BLaER1 treated with 17β-estradiol and CSF1 and Interleukin-3, amounts not matched to agents 10 nM and 100 nM (cell line): ENCODE measurements around the gene GABRP.
"Not testable (repeated sequence)": the region's sequence is repeated elsewhere in the genome, so short reads cannot be mapped to it uniquely, and the experiment has no call there.

Source experiments
- H3K27ac ChIP-seq, 11 experiments: shearing (Covaris generic); formaldehyde crosslinking; 2 replicates each; pipeline ENCODE4 v1.8.1; 2022
- H3K27me3 ChIP-seq, 11 experiments: shearing (Covaris generic); formaldehyde crosslinking; 2 replicates each; pipeline ENCODE4 v1.8.1; 2022
- H3K36me3 ChIP-seq, 11 experiments: shearing (Covaris generic); formaldehyde crosslinking; 2 replicates each; pipeline ENCODE4 v1.8.1; 2022
- H3K4me1 ChIP-seq, 10 experiments: shearing (Covaris generic); formaldehyde crosslinking; 2 replicates each; pipeline ENCODE4 v1.8.1; 2022
- H3K4me2 ChIP-seq, 11 experiments: shearing (Covaris generic); formaldehyde crosslinking; 2 replicates each; pipeline ENCODE4 v1.8.1; 2022
- H3K4me3 ChIP-seq, 10 experiments: shearing (Covaris generic); formaldehyde crosslinking; 2 replicates each; pipeline ENCODE4 v1.8.1; 2022
- H3K9ac ChIP-seq, 11 experiments: shearing (Covaris generic); formaldehyde crosslinking; 2 replicates each; pipeline ENCODE4 v1.8.1; 2022
- H3K9me3 ChIP-seq, 11 experiments: shearing (Covaris generic); formaldehyde crosslinking; replicated peaks in 1 of 11; 2 replicates each; pipeline ENCODE4 v1.8.1; 2022
- H4K20me1 ChIP-seq, 11 experiments: shearing (Covaris generic); formaldehyde crosslinking; 2 replicates each; pipeline ENCODE4 v1.8.1; 2022
- Cebpa-rat ChIP-seq, 11 experiments: shearing (Covaris generic); IDR thresholded peaks; 2 replicates each; pipeline ENCODE4 v1.8.1; 2022

The GABRP gene

DNA sequence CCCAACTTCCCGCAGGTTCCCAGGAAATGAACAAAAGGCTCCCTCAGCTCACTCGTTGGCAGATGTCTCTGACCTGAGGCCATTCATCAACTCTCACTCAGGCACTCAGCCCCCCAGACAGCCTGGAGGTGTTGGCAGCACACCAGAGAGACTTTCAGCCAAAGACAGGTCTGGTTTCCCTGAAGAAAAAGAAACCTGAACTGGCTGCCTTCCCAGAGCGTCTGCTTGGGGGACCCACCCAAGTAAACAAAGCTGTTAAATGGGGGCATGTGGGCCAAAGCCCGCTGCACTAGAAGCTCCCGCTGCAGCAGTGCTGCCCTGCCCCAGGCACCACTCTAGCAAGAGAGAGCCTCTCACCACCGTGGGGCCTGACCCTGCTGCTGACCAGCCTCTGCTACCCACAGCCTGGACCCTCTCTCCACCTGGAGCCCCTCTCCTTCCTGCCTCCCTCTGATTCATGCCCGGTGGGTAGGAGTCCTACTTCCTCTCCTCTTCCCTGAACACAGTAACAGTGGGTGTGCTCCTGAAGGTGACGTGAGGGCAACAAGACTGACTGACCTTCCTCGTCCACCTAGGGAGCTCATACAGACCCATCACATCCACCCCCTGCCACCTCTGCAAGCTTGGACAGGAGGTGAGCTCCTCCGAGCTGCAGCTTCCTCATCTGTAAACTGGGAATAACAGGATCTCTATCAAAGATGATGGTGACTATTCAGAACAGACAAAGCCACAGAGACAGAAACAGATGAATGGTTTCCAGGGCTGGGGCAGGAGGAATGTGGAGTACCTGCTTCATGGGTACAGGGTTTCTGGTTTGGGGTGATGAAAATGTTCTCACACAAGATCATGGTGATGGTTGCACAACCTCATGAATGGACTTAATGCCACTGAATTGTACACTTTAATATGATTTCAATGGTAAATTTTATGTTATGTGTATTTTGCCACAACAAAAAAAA, 31.0 kb upstream of the GABRP start:
- H3K9me3 ChIP-seq, result no peaks in the 10 kb centered on the region
- TF ChIP-seq Cebpa-rat (IDR thresholded peaks at IDR 0.05), result no peak
- H3K4me1 ChIP-seq, result peaks cover 0 to 14% (median 0%) of the 10 kb centered on the region in 10 experiments; a peak in 3 of 20 replicates
- H4K20me1 ChIP-seq, result peaks cover 0 to 8% (median 0%) of the 10 kb centered on the region in 11 experiments; a peak in 1 of 22 replicates
- H3K4me3 ChIP-seq, result no peak overlapping the region
- H3K4me2 ChIP-seq, result no peak overlapping the region
- H3K36me3 ChIP-seq, result no peaks in the 10 kb centered on the region
- no peak overlapping the region for H3K9ac ChIP-seq
- H3K27me3 ChIP-seq, result no peaks in the 10 kb centered on the region
- H3K27ac ChIP-seq, result no peak overlapping the region

DNA sequence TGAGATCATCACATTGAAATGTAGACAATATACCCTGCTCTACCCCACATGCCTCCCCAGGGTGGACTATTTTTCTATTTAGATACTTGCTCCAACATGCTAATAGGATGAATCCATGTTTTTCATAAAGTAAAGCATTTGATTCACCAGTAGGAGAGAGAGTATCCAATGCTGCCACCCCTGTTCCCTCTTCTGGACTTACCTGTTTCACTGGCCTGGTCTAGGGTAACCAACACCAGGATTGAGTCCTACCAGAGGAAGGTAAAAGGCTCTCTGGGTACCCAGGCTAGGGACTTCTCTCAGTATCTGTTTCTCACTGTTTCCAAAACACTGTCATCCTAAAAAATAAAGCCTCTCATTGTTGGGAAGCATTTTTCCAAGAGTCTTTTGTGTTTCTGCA, 30.2 kb upstream of the GABRP start:
- H3K4me1 ChIP-seq, result peaks cover 0 to 16% (median 0%) of the 10 kb centered on the region in 10 experiments; a peak in 3 of 20 replicates
- no peak overlapping the region for H3K4me3 ChIP-seq
- H3K27me3 ChIP-seq, result no peaks in the 10 kb centered on the region
- no peaks in the 10 kb centered on the region for H3K36me3 ChIP-seq
- TF ChIP-seq Cebpa-rat (IDR thresholded peaks at IDR 0.05), result no peak
- H3K27ac ChIP-seq, result no peak overlapping the region
- no peaks in the 10 kb centered on the region for H3K9me3 ChIP-seq
- H3K4me2 ChIP-seq, result no peak overlapping the region
- H3K9ac ChIP-seq, result no peak overlapping the region
- H4K20me1 ChIP-seq, result peaks cover 0 to 8% (median 0%) of the 10 kb centered on the region in 11 experiments; a peak in 1 of 22 replicates

DNA sequence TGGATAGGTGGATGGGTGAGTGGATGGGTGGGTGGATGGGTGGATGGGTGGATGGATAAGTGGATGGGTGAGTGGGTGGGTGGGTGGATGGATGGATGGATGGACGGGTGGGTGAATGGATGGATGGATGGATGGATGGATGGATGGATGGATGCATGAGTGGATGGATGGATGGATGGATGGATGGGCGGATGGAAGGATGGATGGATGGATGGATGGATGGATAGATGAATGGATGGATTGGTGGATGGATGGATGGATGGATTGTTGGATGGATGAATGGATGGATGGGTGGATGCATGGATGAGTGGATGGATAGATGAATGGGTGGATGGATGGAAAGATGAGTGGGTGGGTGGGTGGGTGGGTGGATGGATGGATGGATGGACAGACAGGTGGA, 29.0 kb upstream of the GABRP start:
- H4K20me1 ChIP-seq, H3K4me3 ChIP-seq, H3K36me3 ChIP-seq, H3K4me2 ChIP-seq, H3K9ac ChIP-seq, H3K27me3 ChIP-seq, H3K9me3 ChIP-seq, H3K27ac ChIP-seq: not testable (repeated sequence)
- H3K4me1 ChIP-seq, result peaks cover 0 to 16% (median 0%) of the 10 kb centered on the region in 10 experiments; a peak in 3 of 20 replicates

DNA sequence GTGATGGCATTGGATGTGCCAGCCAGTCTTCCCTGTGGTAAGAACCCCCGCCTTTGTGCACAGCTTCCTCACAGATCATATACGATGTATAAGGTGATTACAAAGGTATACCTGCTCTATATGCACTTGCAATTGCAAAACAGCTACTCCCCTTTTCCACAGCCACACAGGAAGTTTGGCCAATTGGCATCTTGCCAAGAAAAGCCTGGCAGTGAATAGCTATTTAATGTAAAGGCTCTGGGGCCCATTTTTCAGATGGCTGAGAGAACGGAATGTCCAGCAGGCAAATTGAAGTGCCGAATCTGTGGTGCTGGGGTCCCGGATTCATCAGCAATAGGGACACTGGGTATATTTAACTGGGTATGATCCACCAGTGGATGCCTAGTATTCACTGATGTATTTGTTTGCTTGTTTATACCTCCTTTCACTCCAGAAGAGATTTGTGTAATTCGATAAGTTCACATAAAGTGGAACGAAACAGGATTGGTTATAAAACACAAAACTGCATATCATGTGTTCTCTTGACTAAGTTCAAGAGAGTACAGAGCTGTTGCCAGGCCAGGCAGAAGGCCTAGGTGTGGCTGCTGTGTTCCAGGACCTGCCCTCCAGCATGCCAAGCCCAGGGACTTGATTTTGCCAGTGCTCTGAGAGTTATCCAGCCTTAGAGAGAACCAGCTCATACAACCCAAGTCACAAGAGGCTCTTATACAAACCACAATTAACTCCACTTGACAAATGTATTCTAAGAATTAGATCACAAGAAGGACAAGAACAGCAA, 27.7 kb upstream of the GABRP start:
- H3K4me1 ChIP-seq, result peaks cover 0 to 16% (median 0%) of the 10 kb centered on the region in 10 experiments; a peak in 3 of 20 replicates
- H3K36me3 ChIP-seq, result no peaks in the 10 kb centered on the region
- no peak for TF ChIP-seq Cebpa-rat (IDR thresholded peaks at IDR 0.05)
- no peaks in the 10 kb centered on the region for H3K27me3 ChIP-seq
- no peak overlapping the region for H3K27ac ChIP-seq
- H3K4me3 ChIP-seq, result no peak overlapping the region
- H4K20me1 ChIP-seq, result no peaks in the 10 kb centered on the region
- H3K9me3 ChIP-seq, result no peaks in the 10 kb centered on the region
- no peak overlapping the region for H3K9ac ChIP-seq
- no peak overlapping the region for H3K4me2 ChIP-seq

DNA sequence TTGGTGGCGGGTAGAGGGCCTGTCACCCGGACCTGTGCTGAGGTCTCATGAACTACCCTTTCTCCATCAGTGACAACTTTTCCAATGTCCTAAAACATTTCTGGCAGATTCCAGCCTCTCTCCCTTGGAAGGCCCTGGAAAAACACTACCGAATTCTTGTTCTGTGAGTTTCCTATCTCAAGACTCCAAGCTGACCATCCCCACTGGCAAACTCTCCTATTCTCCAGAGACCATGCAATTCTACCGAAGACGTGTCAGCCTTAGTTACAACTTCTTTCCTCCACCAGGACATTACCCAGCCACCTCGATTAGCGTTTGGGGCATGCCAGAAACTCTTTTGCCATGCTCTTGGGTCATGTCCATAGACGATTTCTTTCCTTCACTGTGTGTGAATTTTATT, 26.8 kb upstream of the GABRP start:
- H3K27me3 ChIP-seq, result no peaks in the 10 kb centered on the region
- no peak overlapping the region for H3K27ac ChIP-seq
- no peak overlapping the region for H3K4me2 ChIP-seq
- no peak for TF ChIP-seq Cebpa-rat (IDR thresholded peaks at IDR 0.05)
- H3K36me3 ChIP-seq, result no peaks in the 10 kb centered on the region
- H3K4me1 ChIP-seq, result peaks cover 0 to 16% (median 0%) of the 10 kb centered on the region in 10 experiments; a peak in 3 of 20 replicates
- no peak overlapping the region for H3K4me3 ChIP-seq
- no peaks in the 10 kb centered on the region for H3K9me3 ChIP-seq
- no peaks in the 10 kb centered on the region for H4K20me1 ChIP-seq
- no peak overlapping the region for H3K9ac ChIP-seq

DNA sequence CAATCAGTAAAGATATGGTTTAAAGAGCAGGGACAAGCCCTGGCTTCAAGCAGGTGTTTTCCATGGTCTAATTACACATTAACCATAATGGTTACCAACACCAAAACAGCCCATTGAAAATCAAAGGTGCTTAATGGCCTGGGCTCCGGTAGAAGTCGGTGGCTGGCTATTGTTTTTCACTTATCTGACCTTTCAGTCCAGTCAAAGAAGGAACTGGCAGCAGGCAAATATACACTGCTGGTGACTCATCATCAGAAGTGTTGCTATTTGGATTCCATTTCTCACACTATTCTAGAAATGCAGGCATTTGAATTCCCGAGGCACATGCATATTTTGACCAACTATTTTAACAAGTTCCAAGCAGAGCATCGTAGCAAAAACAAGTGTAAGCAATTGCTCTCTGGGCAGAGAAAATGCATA, 26.3 kb upstream of the GABRP start:
- Histone ChIP-seq H3K9ac (no peak overlapping the region), H3K4me2 (peak overlapping the region in 1 of 11 experiments; percentile 21; a peak in 1 of 22 replicates), H3K4me1 (peaks cover 0 to 16% (median 0%) of the 10 kb centered on the region in 10 experiments; a peak in 3 of 20 replicates), H4K20me1 (no peaks in the 10 kb centered on the region), H3K9me3 (no peaks in the 10 kb centered on the region), H3K4me3 (no peak overlapping the region), H3K27me3 (no peaks in the 10 kb centered on the region), H3K27ac (no peak overlapping the region), H3K36me3 (no peaks in the 10 kb centered on the region)
- TF ChIP-seq Cebpa-rat (IDR thresholded peaks at IDR 0.05), result no peak

DNA sequence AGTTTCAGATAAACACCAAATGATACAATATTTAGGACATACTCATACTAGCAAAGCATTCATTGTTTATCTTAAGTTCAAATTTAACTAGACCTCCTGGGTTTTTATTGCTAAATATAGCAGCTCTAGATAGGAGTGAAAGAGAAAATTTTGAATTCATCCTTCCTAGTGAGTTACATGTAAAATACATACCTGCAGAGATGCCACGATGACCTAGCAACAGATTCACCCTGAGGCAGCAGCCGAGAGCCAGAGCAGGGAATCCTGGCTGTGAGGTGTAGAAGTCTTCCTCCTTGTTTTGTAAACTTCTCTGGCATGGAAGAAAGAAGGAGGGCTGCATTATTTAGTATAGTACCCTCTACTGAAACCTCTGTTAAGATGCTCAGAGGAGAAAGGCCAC, 25.9 kb upstream of the GABRP start:
- Histone ChIP-seq H4K20me1 (no peaks in the 10 kb centered on the region), H3K27ac (no peak overlapping the region), H3K9ac (no peak overlapping the region), H3K36me3 (no peaks in the 10 kb centered on the region), H3K9me3 (no peaks in the 10 kb centered on the region), H3K27me3 (no peaks in the 10 kb centered on the region), H3K4me1 (peaks cover 0 to 16% (median 0%) of the 10 kb centered on the region in 10 experiments; a peak in 3 of 20 replicates), H3K4me2 (no peak overlapping the region; a peak in 1 of 22 replicates), H3K4me3 (no peak overlapping the region)
- TF ChIP-seq Cebpa-rat (IDR thresholded peaks at IDR 0.05), result no peak

DNA sequence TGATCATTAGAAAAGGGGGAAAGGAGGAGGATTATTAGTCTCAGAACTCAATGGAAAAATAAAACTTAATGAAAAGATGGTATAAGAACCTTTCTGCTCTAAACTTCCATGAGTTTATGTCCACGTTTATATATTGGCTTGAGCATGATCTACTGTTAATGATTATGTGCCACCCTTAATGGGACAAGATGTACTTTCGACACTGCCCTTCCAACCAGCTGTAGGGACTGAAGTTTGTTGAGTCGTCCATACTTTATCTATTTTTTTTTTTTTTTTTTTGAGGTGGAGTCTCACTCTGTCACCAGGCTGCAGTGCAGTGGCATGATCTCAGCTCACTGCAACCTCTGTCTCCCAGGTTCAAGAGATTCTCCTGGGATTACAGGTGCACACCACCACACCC, 25.0 kb upstream of the GABRP start:
- Histone ChIP-seq H3K36me3 (no peaks in the 10 kb centered on the region), H3K4me3 (no peak overlapping the region), H3K27me3 (no peaks in the 10 kb centered on the region), H4K20me1 (no peaks in the 10 kb centered on the region), H3K27ac (no peak overlapping the region), H3K4me1 (peaks cover 0 to 16% (median 0%) of the 10 kb centered on the region in 10 experiments; a peak in 3 of 20 replicates), H3K4me2 (no peak overlapping the region), H3K9ac (no peak overlapping the region), H3K9me3 (no peaks in the 10 kb centered on the region)
- TF ChIP-seq Cebpa-rat (IDR thresholded peaks at IDR 0.05), result no peak

DNA sequence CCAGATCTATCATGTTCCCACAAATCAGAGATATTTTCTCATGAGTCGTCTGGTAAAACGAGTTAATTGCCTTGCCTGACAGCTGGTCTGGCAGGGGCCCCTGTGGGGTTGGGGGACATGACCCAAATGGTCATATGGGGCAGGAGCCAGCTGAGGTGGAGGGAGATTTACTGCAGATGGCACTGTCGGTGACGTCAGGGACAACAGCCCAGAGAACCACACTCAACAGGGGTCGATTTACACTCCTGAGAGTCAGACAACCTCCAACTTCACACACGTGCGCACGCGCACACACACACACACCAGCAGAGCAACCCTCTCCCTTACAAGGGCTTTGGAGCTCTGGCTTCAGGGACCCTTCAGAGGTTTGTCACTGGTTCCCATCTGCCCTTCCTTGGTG, 23.4 kb upstream of the GABRP start:
- H3K4me1 ChIP-seq, result peaks cover 0 to 16% (median 0%) of the 10 kb centered on the region in 10 experiments; a peak in 3 of 20 replicates
- no peak for TF ChIP-seq Cebpa-rat (IDR thresholded peaks at IDR 0.05)
- H3K27me3 ChIP-seq, result no peaks in the 10 kb centered on the region
- H3K27ac ChIP-seq, result no peak overlapping the region
- no peaks in the 10 kb centered on the region for H3K36me3 ChIP-seq
- no peaks in the 10 kb centered on the region for H3K9me3 ChIP-seq
- no peak overlapping the region for H3K4me3 ChIP-seq
- H3K4me2 ChIP-seq, result no peak overlapping the region
- H4K20me1 ChIP-seq, result no peaks in the 10 kb centered on the region
- H3K9ac ChIP-seq, result no peak overlapping the region
